ENCODE results near the gene TRAM2.

Gene TRAM2

DNA sequence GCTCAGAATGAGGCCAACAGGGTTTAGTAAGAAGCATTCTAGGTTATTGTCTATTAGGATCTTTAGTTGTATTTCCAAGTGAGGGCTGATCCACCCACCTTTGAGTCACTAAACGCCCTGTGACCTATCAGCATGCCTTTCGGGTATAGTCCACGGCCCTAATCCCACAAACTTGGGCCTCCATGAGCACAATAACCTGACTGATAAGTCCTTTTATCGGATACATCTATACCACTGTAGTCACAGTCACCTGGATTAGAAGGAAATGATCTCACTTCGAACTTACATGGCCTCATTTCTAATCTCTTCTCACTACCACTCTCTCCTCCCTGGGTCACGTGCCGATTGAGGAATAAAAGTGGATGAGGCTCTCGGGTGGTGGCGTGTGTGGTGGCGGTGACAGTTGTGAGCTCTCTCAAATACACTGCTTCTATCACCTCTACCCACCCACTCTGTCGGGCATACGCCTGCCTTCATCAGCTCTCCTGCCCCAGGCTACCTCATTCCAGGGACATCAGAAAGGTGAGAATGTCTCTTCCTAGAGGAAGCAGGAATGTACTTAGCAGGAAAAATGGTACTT is 65.2 kb downstream of the TRAM2 start:
- no peak for DNase-seq

GRCh38 chr6:52511163-52511562 is 65.7 kb downstream of the TRAM2 start:
- DNase-seq: no peak

- DNase-seq: no peak
Measured at GRCh38 chr6:52510213-52510562, 66.7 kb downstream of the TRAM2 start.

- DNase-seq: no peak
Measured at GRCh38 chr6:52509281-52510212, 67.3 kb downstream of the TRAM2 start.

- no peak for DNase-seq
Measured at GRCh38 chr6:52508261-52508739, 68.6 kb downstream of the TRAM2 start.

- no peak for DNase-seq
Measured at GRCh38 chr6:52507557-52508260, 69.2 kb downstream of the TRAM2 start.

DNA sequence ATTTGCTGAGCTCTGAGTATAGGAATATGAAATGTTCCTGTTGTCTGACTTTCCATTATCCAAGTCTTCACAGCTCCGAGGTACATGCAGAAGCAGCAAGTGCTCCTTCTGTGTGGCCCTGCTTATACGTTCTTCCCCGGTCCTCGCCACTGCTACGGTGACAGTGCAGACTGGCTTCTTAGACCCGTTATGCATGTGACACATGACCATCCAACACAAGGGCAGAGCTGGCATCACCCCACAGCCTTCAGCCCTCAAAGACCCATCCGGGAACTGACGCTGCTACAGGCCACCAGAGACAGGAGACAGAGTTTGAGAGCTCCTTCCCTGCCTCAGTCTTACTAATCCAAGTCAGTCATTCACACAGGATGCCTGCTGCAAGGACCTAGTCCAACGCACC is 70.4 kb downstream of the TRAM2 start:
- no peak for DNase-seq

GRCh38 chr6:52505726-52506409 is 71.0 kb downstream of the TRAM2 start:
- DNase-seq: no peak

DNA sequence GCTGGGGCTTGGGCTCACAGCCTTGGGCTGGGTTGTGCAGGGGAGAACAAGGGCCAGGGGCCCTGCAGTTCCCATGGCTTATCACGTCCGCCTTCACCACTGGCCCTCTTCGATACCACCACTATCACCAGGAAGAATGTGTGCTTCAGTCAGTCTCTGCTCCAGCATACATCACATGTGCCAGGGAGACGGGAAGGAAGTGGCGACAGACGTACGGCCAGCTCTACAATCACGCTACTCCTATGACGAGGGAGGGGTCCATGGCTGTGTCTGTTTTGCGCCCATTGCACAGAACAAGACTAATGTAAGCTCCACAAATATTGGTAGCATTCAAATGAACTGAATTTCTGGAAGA is 72.1 kb downstream of the TRAM2 start:
- DNase-seq: no peak

- DNase-seq: peak in 4 of 56 donors; percentile 15 to 41 (median 25)
Measured at GRCh38 chr6:52503851-52504781, 72.7 kb downstream of the TRAM2 start.

- no peak for DNase-seq
Measured at GRCh38 chr6:52503323-52503747, 73.5 kb downstream of the TRAM2 start.

- DNase-seq: peak in 1 of 56 donors; percentile 25
Measured at GRCh38 chr6:52502306-52503029, 74.4 kb downstream of the TRAM2 start.

DNA sequence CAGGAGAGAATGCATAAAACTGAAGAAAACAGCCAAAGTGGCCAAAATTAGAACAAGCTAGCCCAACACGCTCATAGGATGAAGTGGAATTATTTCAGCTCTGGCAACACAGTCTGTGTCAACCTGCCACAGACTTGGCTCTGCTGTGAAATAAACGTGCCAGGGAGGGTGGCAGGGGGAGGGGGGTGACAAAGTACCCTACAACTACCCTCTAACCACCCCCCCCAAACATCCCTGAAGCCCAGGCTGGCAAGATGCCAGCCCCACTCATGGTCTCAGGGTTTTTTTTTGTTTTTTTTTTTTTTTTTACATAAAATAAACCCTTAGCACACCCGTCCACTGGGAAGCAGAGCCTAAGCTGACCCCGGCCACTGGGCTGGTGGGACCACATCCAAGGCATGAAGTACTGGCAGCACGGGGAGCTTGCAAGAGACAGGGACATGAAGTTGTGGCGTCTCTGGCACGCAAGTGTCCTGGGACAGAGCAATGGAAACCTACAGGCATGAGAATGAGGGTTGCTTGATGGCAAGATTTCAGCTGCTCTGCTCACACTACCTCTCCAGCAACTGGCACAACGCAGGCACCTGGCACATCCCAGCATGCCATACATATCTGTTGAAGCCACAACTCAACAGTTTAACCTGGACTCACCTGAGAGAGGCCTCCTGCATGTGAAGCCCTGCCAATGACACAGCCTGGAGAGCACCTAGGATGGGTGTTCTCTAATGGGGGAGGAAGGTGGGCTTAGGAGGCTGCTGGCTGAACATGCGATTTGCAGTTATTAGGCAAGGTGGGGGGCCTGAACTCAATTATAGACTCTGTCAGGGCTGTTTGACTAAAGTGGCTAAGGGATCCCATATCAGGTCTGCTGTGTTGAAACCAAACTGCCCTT is 76.4 kb downstream of the TRAM2 start:
- DNase-seq: peak in 2 of 56 donors; percentile 11 to 27

DNA sequence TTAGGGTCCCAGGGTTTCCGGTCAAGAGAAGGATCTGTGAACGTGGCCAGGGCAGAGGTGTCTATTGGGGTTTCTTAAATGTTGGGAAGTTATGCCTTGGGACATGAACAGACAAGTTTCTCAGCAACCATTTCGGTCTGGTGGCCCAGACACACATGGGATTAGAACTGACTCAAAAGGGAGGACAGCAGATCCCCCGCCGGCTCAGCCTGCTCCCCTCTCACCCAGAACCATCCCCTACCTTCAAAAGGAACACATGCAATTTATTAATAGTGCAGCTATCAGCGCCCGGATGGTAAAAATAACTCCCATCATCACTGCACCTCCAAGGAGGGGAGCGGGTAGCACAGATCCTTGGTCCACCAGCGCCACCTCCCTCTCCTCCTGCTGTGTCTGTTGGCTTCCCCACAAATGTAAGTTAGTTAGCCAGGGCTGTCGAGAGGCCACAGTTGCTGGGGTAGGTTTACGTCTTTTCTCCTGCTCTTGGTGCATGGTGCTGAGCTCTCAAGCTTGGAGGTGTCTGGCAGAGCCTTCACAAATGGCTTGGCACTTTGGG is 77.1 kb downstream of the TRAM2 start:
- DNase-seq: no peak

- DNase-seq: no peak
Measured at GRCh38 chr6:52499026-52499425, 77.8 kb downstream of the TRAM2 start.

- no peak for DNase-seq
Measured at GRCh38 chr6:52498538-52499017, 78.3 kb downstream of the TRAM2 start.

DNA sequence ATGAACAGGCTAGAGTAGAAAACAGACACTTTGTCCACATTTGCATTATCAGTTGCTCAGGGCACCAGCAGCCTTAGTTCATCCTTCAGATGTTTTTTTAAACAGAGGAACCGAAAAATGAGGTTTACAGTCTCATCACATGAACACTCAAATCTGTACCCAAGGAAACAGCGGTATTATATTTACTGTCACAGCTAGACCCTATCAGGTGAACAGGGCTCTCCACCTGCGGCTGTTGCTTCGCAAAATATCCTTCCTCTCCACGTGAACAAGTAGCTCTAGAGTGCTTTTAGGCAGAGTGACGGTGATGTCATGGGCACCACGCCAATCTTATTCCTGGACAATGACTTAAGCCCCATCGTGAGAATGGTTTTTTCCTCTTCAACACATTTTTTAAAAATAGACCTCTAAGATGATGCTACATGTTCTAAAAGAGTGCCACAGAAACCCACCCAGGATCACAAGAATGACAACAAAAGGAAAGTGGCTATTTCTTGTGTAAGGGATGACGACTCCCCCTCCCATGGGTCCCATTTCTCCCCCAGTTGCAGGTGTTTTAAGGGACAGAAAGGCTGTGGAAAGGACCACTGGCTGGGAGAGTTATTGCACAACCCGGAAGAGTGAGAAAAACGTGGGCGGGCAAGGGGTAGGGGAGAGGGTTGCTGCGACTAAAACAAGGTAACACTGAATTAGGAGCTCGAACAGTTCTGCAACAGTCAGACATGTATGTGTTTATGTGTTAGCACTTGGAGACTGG is 79.0 kb downstream of the TRAM2 start:
- DNase-seq: no peak

Measured in amygdala (tissue), 56 donors.